HG03439 (cell line): Measurements from ENCODE around the gene COL5A2.

Source experiments
- ATAC-seq: cut with Tn5 transposase; IDR thresholded peaks from one replicate; pipeline ENCODE4 v1.9.1; 2021; ENCODE audit warnings: mild to moderate bottlenecking, moderate library complexity; ENCODE audit not compliant: unreplicated experiment

COL5A2 gene

GRCh38 chr2:189179570-189179950 is at the start of gene COL5A2:
COL5A2 (minus strand) TSS chr2:189179761; CDS start chr2:189179604, 157 bp downstream.
- ATAC-seq = no peak

DNA sequence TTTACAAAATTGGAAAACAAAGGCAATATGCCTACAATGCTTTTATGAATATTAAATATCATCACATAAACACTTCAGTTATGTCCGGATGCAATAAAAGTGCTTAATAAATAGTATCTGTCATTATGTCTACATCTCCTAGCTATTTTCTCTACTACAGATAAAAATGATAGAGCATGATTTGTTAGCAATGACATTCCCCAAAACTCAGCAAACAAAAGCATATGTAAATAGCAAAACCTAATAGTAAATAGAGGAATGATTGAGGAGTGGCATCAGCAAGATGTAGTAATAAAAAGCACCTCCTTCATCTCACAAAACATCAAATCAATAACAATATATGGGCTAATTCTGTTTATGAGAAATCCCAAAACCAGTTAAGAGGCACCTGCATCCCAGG is 46.5 kb upstream of the COL5A2 start:
- no peak for ATAC-seq

DNA sequence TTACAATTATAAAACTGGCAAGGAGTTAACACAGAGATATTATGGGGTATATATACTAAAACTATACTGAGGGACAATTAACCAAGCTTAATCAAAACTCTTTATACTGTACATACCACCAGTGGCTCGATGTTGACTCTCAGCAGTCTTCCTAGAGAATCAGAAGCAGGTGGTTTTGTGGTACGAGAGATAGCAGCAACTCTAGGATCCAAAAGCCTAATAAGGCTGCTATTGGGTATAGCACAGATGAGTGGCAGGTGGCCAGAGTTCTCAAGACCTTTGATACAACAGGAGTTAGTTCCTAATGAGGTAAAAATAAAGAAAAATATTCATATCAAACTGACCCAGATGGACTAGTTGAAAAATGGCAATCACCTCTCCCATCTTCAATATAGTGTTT is 45.5 kb upstream of the COL5A2 start:
- no peak for ATAC-seq

- ATAC-seq = no peak
Observed at GRCh38 chr2:189222468-189223105, 43.0 kb upstream of the COL5A2 start.

GRCh38 chr2:189221811-189222467 is 42.4 kb upstream of the COL5A2 start:
- ATAC-seq = no peak

DNA sequence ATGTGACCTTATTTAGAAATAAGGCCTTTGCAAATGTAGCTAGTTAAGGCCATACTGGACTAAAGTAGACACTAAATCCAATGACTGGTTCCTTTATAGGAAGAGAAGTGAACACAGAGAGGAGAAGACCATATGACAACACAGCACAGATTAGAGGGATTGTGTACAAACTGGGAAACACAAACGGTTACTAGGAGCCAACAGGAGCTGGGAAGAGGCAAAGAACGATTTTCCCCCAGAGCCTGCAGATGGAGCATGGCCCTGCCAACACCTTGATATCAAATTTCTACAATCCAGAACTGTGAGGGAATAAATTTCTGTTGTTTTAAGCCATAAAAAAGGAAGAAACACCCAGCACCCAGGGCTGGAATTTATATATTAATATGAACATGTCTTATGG is 38.7 kb upstream of the COL5A2 start:
- ATAC-seq = no peak

- ATAC-seq = no peak
Observed at GRCh38 chr2:189217541-189217940, 38.0 kb upstream of the COL5A2 start.

DNA sequence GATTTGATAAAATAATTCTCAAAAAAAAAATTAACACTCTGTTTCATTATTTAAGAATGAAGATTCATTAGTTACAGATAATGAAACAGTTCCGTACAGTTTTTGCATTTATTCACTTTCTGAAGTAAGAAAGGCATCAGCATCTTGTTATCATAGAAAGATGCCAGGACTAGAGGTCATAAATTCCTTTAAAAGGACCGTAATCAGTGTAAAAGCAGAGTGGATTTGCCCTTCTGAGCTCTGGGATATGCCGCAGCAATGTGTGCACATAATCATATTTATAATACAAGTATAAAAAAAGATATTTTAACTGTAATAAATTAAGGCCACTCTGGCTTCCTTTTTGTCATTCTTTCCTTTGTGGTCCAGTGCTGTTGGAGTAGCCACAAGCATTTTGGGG is 37.5 kb upstream of the COL5A2 start:
- no peak for ATAC-seq

- no peak for ATAC-seq
Observed at GRCh38 chr2:189214484-189214883, 34.9 kb upstream of the COL5A2 start.

DNA sequence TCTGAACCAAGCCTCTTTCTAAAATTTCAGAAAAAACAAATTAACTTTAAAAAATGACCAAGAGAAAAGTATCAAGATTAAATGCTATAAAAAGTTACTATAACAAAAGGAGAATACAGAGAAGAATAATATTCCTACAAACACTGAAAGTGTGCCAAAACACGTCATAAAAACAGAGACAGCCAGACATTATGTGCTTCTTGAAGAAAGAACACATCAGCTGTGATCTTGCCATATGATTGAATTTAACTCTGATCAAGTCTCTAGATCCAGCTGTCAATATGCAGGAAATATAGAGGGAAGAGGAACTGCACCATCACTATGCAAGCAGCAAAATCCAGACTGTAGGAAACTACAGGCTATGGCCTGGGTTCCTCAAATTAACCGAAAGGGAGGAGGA is 33.7 kb upstream of the COL5A2 start:
- ATAC-seq = no peak

DNA sequence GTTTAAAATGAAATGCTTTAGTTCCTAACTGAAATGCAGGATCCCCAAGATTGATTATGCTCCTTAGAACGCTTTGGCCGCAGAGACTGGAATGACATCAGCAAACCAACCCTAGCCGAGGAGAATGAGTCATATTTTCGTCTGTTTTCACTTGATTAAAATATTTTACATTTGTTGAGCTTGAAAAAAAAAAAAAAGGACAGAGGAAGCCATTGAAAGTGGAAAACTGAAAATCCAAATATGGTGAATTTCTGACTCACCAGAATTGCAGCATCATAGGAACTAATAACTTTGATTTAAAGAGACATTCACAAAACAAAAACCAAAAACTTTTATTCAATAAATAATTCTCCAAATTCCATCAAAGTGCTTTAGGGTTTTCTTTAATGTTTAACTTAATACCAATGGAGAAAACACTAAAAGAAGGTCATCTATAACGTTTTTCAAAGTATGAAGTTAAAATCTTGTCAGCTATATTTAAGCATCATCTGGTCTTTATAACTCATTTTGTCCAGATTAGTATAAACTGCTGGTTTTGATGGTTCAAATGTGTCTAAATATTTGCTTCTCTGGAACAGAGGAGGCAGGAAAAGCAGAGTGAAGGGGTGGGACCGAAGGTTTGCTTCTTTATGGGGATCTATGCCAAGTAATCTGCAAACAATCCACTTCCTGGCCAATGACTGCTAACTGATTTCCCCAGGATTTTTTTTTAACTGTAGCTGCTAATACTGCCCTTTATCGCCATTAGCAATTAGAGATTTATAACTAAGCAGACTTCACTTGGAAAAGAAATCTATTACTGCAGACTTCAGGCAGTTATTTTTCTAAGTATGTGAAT is 30.9 kb upstream of the COL5A2 start:
- ATAC-seq = no peak

GRCh38 chr2:189208254-189208653 is 28.7 kb upstream of the COL5A2 start:
- ATAC-seq = no peak

DNA sequence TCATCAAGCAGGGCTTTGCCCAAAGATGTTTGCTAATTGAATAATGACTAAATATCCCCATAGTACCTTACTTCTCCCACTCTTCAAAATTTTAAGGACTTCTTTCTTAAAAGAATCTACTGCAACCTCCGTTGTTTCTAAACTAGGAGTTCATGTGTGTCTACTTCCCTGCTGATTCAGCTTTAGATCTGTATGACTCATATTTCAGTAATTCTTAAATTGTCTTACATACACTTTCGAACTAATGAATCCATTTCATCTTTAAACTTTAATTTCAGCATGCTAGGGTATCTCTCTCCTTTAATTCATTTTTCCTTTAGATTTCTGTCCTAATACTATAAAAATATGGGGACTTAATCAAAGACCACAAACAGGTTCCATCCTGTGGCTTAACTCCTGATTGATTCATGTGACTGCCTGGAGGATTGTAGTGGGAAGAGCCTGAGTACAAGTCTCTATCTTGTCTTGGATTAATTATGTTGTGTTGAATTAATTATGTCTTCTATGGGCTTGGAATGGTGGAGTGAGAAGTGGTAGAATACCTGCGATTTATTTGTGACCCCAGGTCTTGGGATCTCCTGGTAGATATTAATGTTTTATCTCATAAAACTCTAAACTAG is 24.9 kb upstream of the COL5A2 start:
- ATAC-seq = no peak

GRCh38 chr2:189203177-189203799 is 23.7 kb upstream of the COL5A2 start:
- no peak for ATAC-seq

GRCh38 chr2:189199797-189200196 is 20.2 kb upstream of the COL5A2 start:
- ATAC-seq = no peak

DNA sequence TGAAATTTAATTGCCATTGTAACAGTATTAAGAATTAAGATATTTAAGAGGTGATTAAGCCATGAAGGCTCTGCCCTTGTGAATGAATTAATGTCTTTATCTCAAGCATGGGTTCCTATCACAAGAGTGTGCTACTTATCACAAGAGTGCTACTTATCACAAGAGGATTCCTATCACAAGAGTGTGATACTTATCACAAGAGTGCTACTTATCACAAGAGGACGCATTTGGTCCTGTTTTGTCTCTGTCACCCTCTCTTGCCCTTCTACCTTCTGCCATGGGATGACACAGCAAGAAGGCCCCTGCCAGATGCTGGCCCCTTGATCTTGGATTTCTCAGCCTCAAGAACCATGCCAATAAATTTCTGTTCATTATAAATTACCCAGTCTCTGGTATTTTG is 13.2 kb upstream of the COL5A2 start:
- ATAC-seq = no peak

DNA sequence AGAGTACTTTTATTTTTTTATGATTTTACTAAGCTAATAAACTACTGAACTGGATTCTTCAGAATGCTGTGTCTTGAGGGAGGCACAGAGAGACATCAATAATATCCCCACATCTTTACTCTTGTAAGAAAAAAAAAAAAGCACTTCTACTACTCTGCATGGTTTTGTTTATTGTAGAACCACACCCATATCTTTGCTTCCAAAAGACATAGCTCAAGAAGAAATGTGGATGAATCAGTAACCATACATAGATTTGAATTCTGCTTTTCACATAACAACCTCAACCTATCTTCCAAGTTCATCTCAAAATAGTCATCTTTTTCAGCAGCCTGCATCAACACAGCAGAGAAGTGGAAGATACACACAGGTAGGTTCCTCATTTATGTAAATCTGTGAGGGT is 12.2 kb upstream of the COL5A2 start:
- no peak for ATAC-seq

DNA sequence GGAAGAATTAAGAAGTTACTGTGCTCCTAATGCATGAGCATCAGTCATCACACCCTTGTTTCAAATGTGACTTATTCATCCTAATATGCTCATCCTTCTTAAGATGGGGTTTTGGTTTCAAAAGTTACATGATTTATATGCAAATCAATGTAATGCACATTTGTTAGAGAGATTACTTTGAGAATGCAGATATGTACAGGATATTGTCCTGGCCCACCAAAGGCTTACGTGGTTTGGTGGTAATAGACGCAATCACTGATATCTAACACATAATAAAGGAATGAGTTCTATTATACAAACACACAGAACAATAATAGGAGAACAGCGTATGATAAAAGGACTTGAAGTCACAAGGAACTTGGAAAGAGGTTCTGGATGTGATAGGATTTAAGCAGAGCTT is 11.1 kb upstream of the COL5A2 start:
- no peak for ATAC-seq

DNA sequence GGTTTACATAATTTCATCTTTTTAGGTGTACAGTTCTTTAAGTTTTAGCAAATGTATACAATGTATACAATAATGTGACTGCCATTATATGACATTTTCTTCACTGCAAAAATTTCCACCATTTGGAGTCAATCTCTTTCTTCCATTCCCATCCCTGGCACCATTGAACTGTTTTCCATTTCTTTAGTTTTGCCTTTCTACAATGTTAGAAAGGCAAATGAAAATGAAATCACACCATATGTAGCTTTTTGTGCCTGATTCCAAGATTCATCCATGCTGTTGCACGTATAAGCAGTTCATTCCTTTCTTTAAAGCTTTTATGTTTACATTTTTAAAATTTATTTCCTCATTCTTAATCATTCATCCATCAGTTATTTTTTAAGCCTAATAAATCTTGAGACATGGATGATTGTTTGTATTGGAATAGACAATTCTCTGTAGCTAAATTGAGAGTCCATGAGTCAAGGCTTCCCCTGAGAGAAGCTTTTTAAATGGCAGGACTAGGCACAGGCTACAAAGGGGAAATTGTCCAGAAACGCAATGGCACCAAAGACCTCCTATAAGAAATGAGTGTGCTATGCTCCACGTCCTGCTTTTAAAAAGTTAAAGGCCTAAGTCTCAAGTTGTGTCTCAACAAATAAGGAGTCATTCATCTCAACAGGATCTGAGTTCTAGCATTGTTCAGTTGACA is 8.7 kb upstream of the COL5A2 start:
- ATAC-seq = no peak

- ATAC-seq = no peak
Observed at GRCh38 chr2:189183170-189183569, 3.6 kb upstream of the COL5A2 start.

- ATAC-seq = no peak
Observed at GRCh38 chr2:189181706-189182105, 2.1 kb upstream of the COL5A2 start.
